OCI-LY1 (cell line): Measurements from ENCODE around the gene TFDP2.

Source experiments
- CTCF ChIP-seq: fragments of 200-600 bp; sonication (generic), shearing (Covaris generic); IDR thresholded peaks from 2 replicates; pipeline ENCODE4 v1.5.1; 2017; ENCODE audit warnings: mild to moderate bottlenecking, antibody characterized with exemption, low read length, moderate library complexity, mixed read lengths
- EZH2 ChIP-seq: fragments of 200-600 bp; sonication (generic), shearing (Covaris generic); IDR thresholded peaks from 2 replicates; pipeline ENCODE4 v1.8.0; 2017; ENCODE audit warnings: borderline replicate concordance, mixed run types, mild to moderate bottlenecking, antibody characterized with exemption, low read length, moderate library complexity, mixed read lengths

- TF ChIP-seq CTCF: no peak
- TF ChIP-seq EZH2: no peak
These were observed 92.0 kb downstream of the TFDP2 start for GRCh38 chr3:142057331-142057725.
